K562 (cell line): ENCODE results near the gene HRH3. TPM values are rescaled to one million over a fixed set of nuclear protein-coding genes. Genes with fewer than 3 reads are reported as not detected.

Experiments used
- ATAC-seq: fragments of 200-7000 bp; cut with Tn5 transposase; 3 replicates; pipeline ENCODE4 v1.9.1; 2020; ENCODE audit warnings: moderate library complexity
- BruUV-seq: library from RNA; stranded (reverse); fragments of 400-500 nt; replicated peaks from 2 replicates; lab custom pipeline; 2021; lab: Mats Ljungman, UMichigan
- CTCF ChIA-PET: fragments of 300-600 bp; formaldehyde crosslinking; extraction: SDS; loops from one replicate; lab custom pipeline; 2021; ENCODE audit warnings: low intra/inter-chr PET ratio; lab: Yijun Ruan, JAX
- POLR2A ChIA-PET: fragments of 300-600, 350-650 bp; sonication (Branson Sonifier 250); formaldehyde crosslinking; extraction: SDS; loops from one replicate; lab custom pipeline; 2021; ENCODE audit warnings: antibody characterized with exemption, inconsistent platforms; lab: Yijun Ruan, JAX
- DNase-seq, 4 experiments: peaks; one replicate each; pipeline versions ENCODE4 v3.0.0 to v3.0.0-alpha.2; 2011 to 2018; ENCODE audit warnings: low spot score in 3 of 4, mixed read lengths in 3 of 4; ENCODE audit errors: extremely low read depth in 1 of 4
- FAIRE-seq: peaks from 2 replicates; lab custom pipeline; 2011; peaks lifted over from hg19 to GRCh38; lab: Jason Lieb, UNC
- H2AFZ ChIP-seq: 2 replicates; pipeline ENCODE4 v1.6.0; 2011; ENCODE audit warnings: low read depth, low read length, control low read depth, inconsistent platforms
- H3K27ac ChIP-seq: fragments of 200-600 bp; 3 replicates; pipeline ENCODE4 v1.8.0; 2011; ENCODE audit warnings: low read depth, mild to moderate bottlenecking, control low read depth, inconsistent platforms, low read length, moderate library complexity, mixed read lengths; ENCODE audit errors: extremely low read depth
- H3K27me3 ChIP-seq, 2 experiments: fragments of 300-600 bp in 1 of 2; 2 replicates in 1 of 2; 3 replicates in 1 of 2; pipeline versions ENCODE4 v1.6.0 to v1.8.0; 2011; ENCODE audit warnings: inconsistent platforms in 2 of 2, low read length in 2 of 2, mild to moderate bottlenecking in 1 of 2, mixed read lengths in 1 of 2, moderate library complexity in 1 of 2; ENCODE audit not compliant: control insufficient read depth in 2 of 2, insufficient read depth in 2 of 2
- H3K36me3 ChIP-seq: fragments of 300-600 bp; 3 replicates; pipeline ENCODE4 v1.8.0; 2011; ENCODE audit warnings: mild to moderate bottlenecking, low read length, inconsistent platforms; ENCODE audit not compliant: control insufficient read depth, insufficient read depth
- H3K4me1 ChIP-seq, 2 experiments: fragments of 200-600 bp in 1 of 2; replicated peaks in 1 of 2; 2 replicates in 1 of 2; 3 replicates in 1 of 2; pipeline versions ENCODE4 v1.5.1 to v1.8.0; 2011; ENCODE audit warnings: inconsistent platforms in 2 of 2, low read length in 2 of 2, mild to moderate bottlenecking in 1 of 2, mixed read lengths in 1 of 2, moderate library complexity in 1 of 2; ENCODE audit not compliant: control insufficient read depth in 2 of 2, insufficient read depth in 2 of 2
- H3K4me2 ChIP-seq: 2 replicates; pipeline ENCODE4 v1.6.1; 2011; ENCODE audit warnings: low read length, control low read depth, inconsistent platforms, mixed read lengths; ENCODE audit not compliant: insufficient read depth
- H3K4me3 ChIP-seq: fragments of 200-600 bp; sonication (generic), shearing (Covaris generic); 2 replicates; pipeline ENCODE4 v1.5.1; 2016; ENCODE audit warnings: control low read depth, inconsistent platforms
- H3K79me2 ChIP-seq: fragments of 200-600 bp; 3 replicates; pipeline ENCODE4 v1.8.0; 2011; ENCODE audit warnings: low read length, inconsistent platforms; ENCODE audit not compliant: control insufficient read depth, insufficient read depth
- H3K9ac ChIP-seq, 2 experiments: 2 replicates each; pipeline versions ENCODE4 v1.6.0 to v1.6.1; 2011; ENCODE audit warnings: low read depth in 2 of 2, low read length in 2 of 2, control low read depth in 1 of 2, inconsistent platforms in 1 of 2, mild to moderate bottlenecking in 1 of 2, mixed read lengths in 1 of 2; ENCODE audit not compliant: insufficient read depth in 1 of 2
- H3K9me1 ChIP-seq: one replicate; pipeline ENCODE4 v1.6.0; 2011; ENCODE audit warnings: inconsistent platforms, mild to moderate bottlenecking, low read length, moderate library complexity; ENCODE audit not compliant: control insufficient read depth, insufficient read depth
- H3K9me3 ChIP-seq: replicated peaks from 2 replicates; pipeline ENCODE4 v1.5.1; 2011; ENCODE audit warnings: low read depth, low read length, inconsistent platforms; ENCODE audit not compliant: control insufficient read depth, insufficient read depth
- H4K20me1 ChIP-seq: replicated peaks from 2 replicates; pipeline ENCODE4 v1.6.1; 2011; ENCODE audit warnings: low read length, inconsistent platforms, mixed read lengths; ENCODE audit not compliant: control insufficient read depth, insufficient read depth
- CCNT2 ChIP-seq: IDR thresholded peaks from 2 replicates; pipeline ENCODE4 v1.6.1; 2011; ENCODE audit warnings: borderline replicate concordance, low read depth, mild to moderate bottlenecking, moderate library complexity, mixed read lengths, low read length; ENCODE audit not compliant: insufficient read length; ENCODE audit errors: extremely low read depth
- NCOA6 ChIP-seq: fragments of 450-650 bp; IDR thresholded peaks from 2 replicates; pipeline ENCODE4 v1.6.1; 2017; ENCODE audit warnings: mild to moderate bottlenecking
- SNRNP70 ChIP-seq: fragments of 200-400 bp; formaldehyde crosslinking; optimal IDR thresholded peaks from 2 replicates; pipeline ENCODE3; 2017; ENCODE audit warnings: low read depth, low read length
- U2AF2 ChIP-seq: fragments of 200-400 bp; formaldehyde crosslinking; optimal IDR thresholded peaks from 2 replicates; pipeline ENCODE3; 2017; ENCODE audit warnings: low read depth, mild to moderate bottlenecking, low read length
- ZZZ3 ChIP-seq: fragments of 450-650 bp; IDR thresholded peaks from 2 replicates; pipeline ENCODE4 v1.6.1; 2016; ENCODE audit warnings: antibody characterized with exemption, mild to moderate bottlenecking, moderate library complexity
- WGBS: fragments of 100-300 bp; shearing (Covaris generic); methylation state at CpG from one replicate; pipeline ENCODE4 v1.1.6; 2016; ENCODE audit warnings: low coverage, mixed read lengths; ENCODE audit not compliant: insufficient coverage; ENCODE audit errors: missing lambda C conversion rate; 5-methylcytosine and 5-hydroxymethylcytosine counted together
- in situ Hi-C: fragments of 300-500 bp; cut with MboI; formaldehyde crosslinking; loops from 4 replicates; pipeline ENCODE4 v1.15.0; 2018; ENCODE audit warnings: inconsistent platforms, mixed read lengths
- intact Hi-C: fragments of 100-400 bp; cut with micrococcal nuclease; formaldehyde crosslinking; loops from 2 replicates; pipeline ENCODE4 v1.14.2; 2022
- polyA plus RNA-seq, 8 experiments: library from polyadenylated mRNA; depleted of rRNA in 4 of 8; stranded (reverse) in 5 of 8; unstranded in 3 of 8; fragments of >200 nt; fragmentation: Nextera tagmentation in 2 of 8; fragmentation: Illumina TruSeq in 1 of 8; extraction: Ambion mirVana in 2 of 8; extraction: Trizol in 1 of 8; gene quantifications; 2 replicates each; pipeline versions ENCODE4 v1.2.1 to v1.2.3, GENCODE V29; 2011 to 2014; ENCODE audit warnings: inconsistent platforms in 1 of 8, missing spikeins in 1 of 8
- total RNA-seq, 7 experiments: library from RNA; depleted of rRNA in 6 of 7; stranded (reverse); fragments of >200 nt in 6 of 7; fragmentation: Illumina TruSeq in 2 of 7; extraction: Trizol in 2 of 7; gene quantifications; 2 replicates each; pipeline versions ENCODE4 v1.2.1 to v1.2.3, GENCODE V29; 2011 to 2021; ENCODE audit warnings: low replicate concordance in 1 of 7
- TF ChIP-seq, protein P1 (sequence below): sonication (generic); formaldehyde crosslinking; IDR thresholded peaks from 2 replicates; pipeline ENCODE4 v1.8.0; 2022; ENCODE audit warnings: mild to moderate bottlenecking, missing genetic modification reagents

The HRH3 gene
- total and polyA plus RNA-seq, 9 of the 15 experiments (the other 6 are each of a cell fraction or from before 2014, with no cell fraction given), result not detected

DNA sequence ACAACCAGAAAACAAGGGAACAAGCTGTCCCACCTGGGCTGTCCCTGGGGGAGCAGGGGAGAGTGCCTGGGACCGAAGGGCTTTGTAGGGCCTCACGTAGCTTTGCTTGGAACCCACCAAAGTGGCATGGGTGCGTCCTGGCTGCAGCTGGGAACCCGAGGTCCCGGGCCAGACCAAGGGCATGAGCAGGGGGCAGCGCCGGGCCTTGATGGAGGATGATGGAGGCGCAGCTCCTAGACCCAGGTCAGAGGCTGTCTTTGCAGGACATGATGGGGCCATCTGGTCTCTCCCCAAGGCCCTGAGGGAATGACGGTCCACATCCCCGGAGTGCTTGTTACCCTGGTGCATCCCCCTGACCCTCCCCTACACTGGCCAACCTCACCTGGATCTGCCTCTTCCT, 10.6 kb upstream of the HRH3 start:
- BruUV-seq, result no TSS peak
- Histone ChIP-seq H4K20me1 (no peaks in the 10 kb centered on the region), H3K27ac (no peak overlapping the region), H3K4me1 (peaks cover 5 to 37% of the 10 kb centered on the region in 2 experiments; a peak in 4 of 5 replicates), H3K79me2 (no peaks in the 10 kb centered on the region), H3K9me1 (no peaks in the 10 kb centered on the region), H3K36me3 (no peaks in the 10 kb centered on the region), H3K9ac (no peak overlapping the region), H3K4me2 (no peak overlapping the region), H3K27me3 (peaks cover 2 to 19% of the 10 kb centered on the region in 2 experiments; a peak in 4 of 5 replicates), H3K9me3 (peaks cover 7% of the 10 kb centered on the region; the same call in 1 of the 2 replicates), H3K4me3 (no peak overlapping the region), H2AFZ (no peak overlapping the region)
- ChIA-PET CTCF (no interaction called here), POLR2A (no interaction called here)
- TF ChIP-seq SNRNP70 (no peak), CCNT2 (no peak), U2AF2 (no peak), ZZZ3 (no peak), NCOA6 (no peak)
- TF ChIP-seq, protein P1, sequence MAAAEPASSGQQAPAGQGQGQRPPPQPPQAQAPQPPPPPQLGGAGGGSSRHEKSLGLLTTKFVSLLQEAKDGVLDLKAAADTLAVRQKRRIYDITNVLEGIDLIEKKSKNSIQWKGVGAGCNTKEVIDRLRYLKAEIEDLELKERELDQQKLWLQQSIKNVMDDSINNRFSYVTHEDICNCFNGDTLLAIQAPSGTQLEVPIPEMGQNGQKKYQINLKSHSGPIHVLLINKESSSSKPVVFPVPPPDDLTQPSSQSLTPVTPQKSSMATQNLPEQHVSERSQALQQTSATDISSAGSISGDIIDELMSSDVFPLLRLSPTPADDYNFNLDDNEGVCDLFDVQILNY (CRISPR knock-in tag), result no peak
- DNase-seq, result no peak
- FAIRE-seq, result no peak
- in situ Hi-C loops (no loop called here), intact Hi-C loops (no loop called here)
- no peak for ATAC-seq
- WGBS, result 16% methylated on average over 10 of the region's 10 CpGs
